T-cell (primary cell): ENCODE data around the gene SLC30A2. TPM values are rescaled to one million over a fixed set of nuclear protein-coding genes. Genes with fewer than 3 reads are reported as not detected.

Source experiments
- ATAC-seq, 4 experiments: fragments of 200-7000 bp in 3 of 4; fragments of 150-1000 bp in 1 of 4; cut with Tn5 transposase; replicated peaks in 1 of 4; 1 replicate in 3 of 4; 2 replicates in 1 of 4; pipeline ENCODE4 v1.10.0; 2021; ENCODE audit warnings: moderate library complexity in 3 of 4, mild to moderate bottlenecking in 2 of 4, moderate number of reproducible peaks in 1 of 4
- CTCF ChIA-PET, 2 donors: fragments of 300-600 bp; sonication (Branson Sonifier 250); formaldehyde crosslinking; loops; one replicate each; lab custom pipeline; 2022; ENCODE audit warnings: antibody characterized with exemption in 2 of 2; lab: Charles Lee
- POLR2A ChIA-PET, 2 donors: fragments of 300-600 bp; sonication (Branson Sonifier 250); formaldehyde crosslinking; loops; one replicate each; lab custom pipeline; 2022; ENCODE audit warnings: antibody characterized with exemption in 2 of 2; lab: Charles Lee
- DNase-seq, 35 experiments: peaks; one replicate each; pipeline versions ENCODE4 v3.0.0 to v3.0.0-alpha.2; 2013 to 2023
- H3K27ac ChIP-seq: one replicate; pipeline ENCODE4 v1.5.1; 2013; ENCODE audit warnings: low read length
- H3K27me3 ChIP-seq, 2 experiments: replicated peaks in 1 of 2; 1 replicate in 1 of 2; 2 replicates in 1 of 2; pipeline versions ENCODE4 v1.6.1 to v1.7.0; 2013; ENCODE audit warnings: low read length in 1 of 2, mixed read lengths in 1 of 2; ENCODE audit not compliant: control insufficient read depth in 2 of 2, insufficient read depth in 2 of 2; ENCODE audit errors: extremely low read depth in 1 of 2
- H3K36me3 ChIP-seq, 2 donors: 1 replicate in 1 of 2; 2 replicates in 1 of 2; pipeline versions ENCODE4 v1.6.1 to v1.7.0; 2013; ENCODE audit warnings: low read length in 1 of 2; ENCODE audit not compliant: control insufficient read depth in 2 of 2, insufficient read depth in 1 of 2; ENCODE audit errors: extremely low read depth in 1 of 2
- H3K4me1 ChIP-seq, 2 experiments: 1 replicate in 1 of 2; 2 replicates in 1 of 2; pipeline versions ENCODE4 v1.6.1 to v1.7.0; 2013; ENCODE audit warnings: low read length in 2 of 2, mixed read lengths in 1 of 2; ENCODE audit not compliant: insufficient read depth in 2 of 2, control insufficient read depth in 1 of 2; ENCODE audit errors: extremely low read depth in 1 of 2
- H3K4me3 ChIP-seq, 2 donors: 1 replicate in 1 of 2; 2 replicates in 1 of 2; pipeline versions ENCODE4 v1.5.1 to v1.7.0; 2013; ENCODE audit warnings: mild to moderate bottlenecking in 2 of 2, low read length in 1 of 2, moderate library complexity in 1 of 2; ENCODE audit not compliant: control insufficient read depth in 1 of 2; ENCODE audit errors: extremely low read depth in 1 of 2
- H3K9me3 ChIP-seq: 2 replicates; pipeline ENCODE4 v1.7.0; 2013
- H3K27ac Mint-ChIP-seq, 2 donors: one replicate each; pipeline ENCODE4 v1.8.0; 2020 to 2021; ENCODE audit warnings: mild to moderate bottlenecking in 2 of 2, mixed read lengths in 2 of 2
- H3K27me3 Mint-ChIP-seq, 2 donors: one replicate each; pipeline ENCODE4 v1.8.0; 2021 to 2022; ENCODE audit warnings: mixed read lengths in 2 of 2
- H3K36me3 Mint-ChIP-seq: one replicate; pipeline ENCODE4 v1.8.0; 2021; ENCODE audit warnings: mixed read lengths
- H3K4me1 Mint-ChIP-seq, 3 donors: one replicate each; pipeline ENCODE4 v1.8.0; 2020 to 2022; ENCODE audit warnings: mixed read lengths in 3 of 3, mild to moderate bottlenecking in 1 of 3
- H3K4me3 Mint-ChIP-seq, 3 donors: one replicate each; pipeline ENCODE4 v1.8.0; 2020 to 2022; ENCODE audit warnings: mild to moderate bottlenecking in 3 of 3, mixed read lengths in 3 of 3, moderate library complexity in 3 of 3
- H3K9me3 Mint-ChIP-seq, 3 donors: one replicate each; pipeline ENCODE4 v1.8.0; 2020 to 2022; ENCODE audit warnings: mixed read lengths in 3 of 3
- WGBS: methylation state at CpG from one replicate; pipeline ENCODE4 v1.1.5; 2013; ENCODE audit warnings: missing lambda C conversion rate; ENCODE audit not compliant: insufficient coverage; 5-methylcytosine and 5-hydroxymethylcytosine counted together
- total RNA-seq, 35 experiments: library from RNA in 6 of 35; stranded (reverse) in 6 of 35; fragments of 120-200 nt in 1 of 35; gene quantifications; one replicate each; pipeline versions ENCODE4 v1.2.1 to v1.2.4 and lab custom pipeline; 2013 to 2026

SLC30A2 gene
- total RNA-seq, 5 donors from 2014 or later (not counting 1 experiment from before 2014, with no cell fraction given): 0.13 to 0.38 (median 0.19) TPM; not detected in 2

DNA sequence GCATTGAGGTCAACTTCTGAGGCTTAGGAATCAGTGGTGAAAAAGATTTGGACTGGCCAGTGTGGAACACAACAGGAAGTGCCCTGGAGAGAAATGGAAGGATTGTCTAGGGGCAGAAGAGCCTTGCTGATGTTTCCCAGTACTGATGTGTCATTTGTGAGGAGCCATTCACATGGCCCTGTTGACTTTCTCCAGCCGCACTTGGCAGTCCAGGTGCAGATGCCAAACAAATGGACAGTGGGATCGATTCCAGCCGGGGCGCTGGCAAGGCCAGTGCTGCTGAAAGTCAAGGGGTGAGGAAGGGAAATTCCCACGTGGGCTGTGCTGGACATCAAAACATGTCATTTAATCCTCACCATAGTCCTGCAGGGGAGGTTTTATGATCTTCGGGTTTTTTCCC lies 26.4 kb upstream of the SLC30A2 start:
- H3K9me3 ChIP-seq: no peaks in the 10 kb centered on the region
- H3K27ac ChIP-seq: no peak overlapping the region
- DNase-seq (no peak), ATAC-seq (no peak)
- peaks cover 0 to 7% of the 10 kb centered on the region in 2 experiments for H3K4me1 ChIP-seq
- no peak overlapping the region for H3K27ac Mint-ChIP-seq
- H3K36me3 ChIP-seq: no peaks in the 10 kb centered on the region
- WGBS: 86% methylated on average over 1 of the region's 6 CpGs
- no peaks in the 10 kb centered on the region for H3K9me3 Mint-ChIP-seq
- H3K36me3 Mint-ChIP-seq: no peaks in the 10 kb centered on the region
- peaks cover 6 to 13% (median 11%) of the 10 kb centered on the region in 3 donors for H3K4me1 Mint-ChIP-seq
- CTCF ChIA-PET: no interaction called here
- peaks cover 0 to 45% of the 10 kb centered on the region in 2 experiments for H3K27me3 ChIP-seq
- peaks cover 25 to 31% of the 10 kb centered on the region in 2 donors for H3K27me3 Mint-ChIP-seq
- POLR2A ChIA-PET: no interaction called here
- H3K4me3 Mint-ChIP-seq: no peak overlapping the region
- no peak overlapping the region for H3K4me3 ChIP-seq

DNA sequence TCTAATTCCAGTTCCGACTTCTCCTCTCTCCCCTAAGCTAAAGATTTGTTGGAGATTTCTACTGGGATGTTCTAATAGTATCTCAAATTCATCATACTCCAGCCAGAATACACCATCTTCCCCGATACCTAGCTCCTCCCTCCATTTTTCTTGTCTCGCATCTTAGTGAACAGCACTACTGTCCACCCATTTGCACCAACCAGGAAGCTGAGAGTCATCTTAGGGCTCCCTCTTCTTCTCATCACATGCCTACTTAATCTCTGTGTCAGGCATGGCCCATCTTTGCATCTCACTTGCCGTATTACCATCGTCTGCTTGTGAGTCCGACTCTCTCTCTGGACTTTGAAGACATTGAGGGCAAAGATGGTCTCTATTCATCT lies 25.0 kb upstream of the SLC30A2 start:
- no peak for DNase-seq
- WGBS: 92% methylated on average over 5 of the region's 6 CpGs
- POLR2A ChIA-PET: no interaction called here
- H3K9me3 Mint-ChIP-seq: no peaks in the 10 kb centered on the region
- no peak overlapping the region for H3K4me3 Mint-ChIP-seq
- Histone ChIP-seq H3K27ac (no peak overlapping the region), H3K4me1 (peaks cover 0 to 6% of the 10 kb centered on the region in 2 experiments), H3K9me3 (no peaks in the 10 kb centered on the region), H3K36me3 (no peaks in the 10 kb centered on the region), H3K4me3 (no peak overlapping the region), H3K27me3 (peaks cover 0 to 51% of the 10 kb centered on the region in 2 experiments)
- CTCF ChIA-PET: no interaction called here
- no peak for ATAC-seq
- peaks cover 25 to 29% of the 10 kb centered on the region in 2 donors for H3K27me3 Mint-ChIP-seq
- no peak overlapping the region for H3K27ac Mint-ChIP-seq
- H3K4me1 Mint-ChIP-seq: peaks cover 6 to 7% (median 7%) of the 10 kb centered on the region in 3 donors
- no peaks in the 10 kb centered on the region for H3K36me3 Mint-ChIP-seq

DNA sequence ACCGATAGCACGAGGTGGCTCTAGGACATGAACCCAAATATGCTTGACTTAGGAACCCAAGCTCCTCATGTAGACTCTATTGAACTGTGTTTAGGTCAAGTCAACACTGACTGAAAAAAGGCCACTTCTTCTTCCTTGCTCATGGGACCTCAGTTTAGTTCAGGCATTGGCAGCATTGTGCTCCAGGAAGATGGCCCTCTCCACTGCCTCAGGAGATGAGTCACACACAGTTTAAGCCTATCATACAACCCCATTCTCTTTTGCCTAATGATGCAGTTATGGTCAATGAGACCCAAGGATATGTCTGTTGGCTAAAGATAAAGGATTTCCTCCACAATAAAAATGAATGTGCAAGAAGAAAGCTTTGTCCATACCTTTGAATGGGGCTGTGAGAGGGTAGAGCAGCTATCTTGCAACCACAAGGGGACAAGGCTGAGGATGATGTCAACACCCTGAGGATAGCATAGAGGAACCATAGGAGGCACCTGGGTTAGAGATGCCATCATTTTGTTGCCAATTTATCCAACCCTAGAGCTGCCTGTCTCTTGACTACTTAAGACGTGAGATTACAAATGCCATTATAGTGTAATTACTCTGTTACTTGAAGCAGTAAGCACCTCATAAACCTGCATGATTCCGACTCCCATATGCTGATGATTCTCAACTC lies 24.5 kb upstream of the SLC30A2 start:
- Histone ChIP-seq H3K9me3 (no peaks in the 10 kb centered on the region), H3K27me3 (peaks cover 0 to 49% of the 10 kb centered on the region in 2 experiments), H3K4me1 (peaks cover 0 to under 1% of the 10 kb centered on the region in 2 experiments), H3K4me3 (no peak overlapping the region), H3K36me3 (no peaks in the 10 kb centered on the region), H3K27ac (no peak overlapping the region)
- POLR2A ChIA-PET: no interaction called here
- Mint-ChIP-seq H3K27me3 (peaks cover 25 to 29% of the 10 kb centered on the region in 2 donors), H3K36me3 (no peaks in the 10 kb centered on the region), H3K27ac (no peak overlapping the region), H3K9me3 (no peaks in the 10 kb centered on the region), H3K4me3 (no peak overlapping the region), H3K4me1 (peaks cover 1 to 2% (median 2%) of the 10 kb centered on the region in 3 donors)
- 92% methylated on average over 2 of the region's 4 CpGs for WGBS
- DNase-seq (no peak), ATAC-seq (no peak)
- CTCF ChIA-PET: no interaction called here

DNA sequence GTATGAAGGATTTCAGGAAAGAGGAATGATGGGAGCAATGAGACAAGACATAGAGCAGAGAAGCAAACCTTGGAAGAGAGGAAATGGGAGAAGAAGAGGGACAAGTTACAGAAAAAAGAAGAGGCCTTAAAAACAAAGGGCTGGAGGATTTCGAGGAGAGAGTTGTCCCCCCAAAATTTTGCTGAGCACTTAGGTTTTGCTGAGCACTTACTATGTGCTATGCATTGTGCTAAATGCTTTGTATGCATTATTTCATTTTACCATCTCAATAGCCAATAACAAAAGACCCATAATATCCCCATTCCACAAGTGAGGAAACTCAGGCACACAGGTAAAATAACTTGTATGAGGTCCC lies 24.0 kb upstream of the SLC30A2 start:
- Mint-ChIP-seq H3K27ac (no peak overlapping the region), H3K36me3 (no peaks in the 10 kb centered on the region), H3K9me3 (no peaks in the 10 kb centered on the region), H3K4me3 (no peak overlapping the region), H3K4me1 (no peaks in the 10 kb centered on the region), H3K27me3 (peaks cover 25 to 29% of the 10 kb centered on the region in 2 donors)
- no peaks in the 10 kb centered on the region for H3K36me3 ChIP-seq
- H3K4me1 ChIP-seq: no peaks in the 10 kb centered on the region
- ChIA-PET CTCF (interaction anchor here in 1 of 2 donors (1.1 kb wide), 1 partner anchor 11 kb away, joined by 4 read pairs; no protein-coding TSS in a partner anchor), POLR2A (no interaction called here)
- H3K9me3 ChIP-seq: no peaks in the 10 kb centered on the region
- peaks cover 0 to 45% of the 10 kb centered on the region in 2 experiments for H3K27me3 ChIP-seq
- no CpG with 5 or more reads among the region's 1 CpG for WGBS
- DNase-seq: no peak
- no peak overlapping the region for H3K27ac ChIP-seq
- ATAC-seq: no peak
- no peak overlapping the region for H3K4me3 ChIP-seq

DNA sequence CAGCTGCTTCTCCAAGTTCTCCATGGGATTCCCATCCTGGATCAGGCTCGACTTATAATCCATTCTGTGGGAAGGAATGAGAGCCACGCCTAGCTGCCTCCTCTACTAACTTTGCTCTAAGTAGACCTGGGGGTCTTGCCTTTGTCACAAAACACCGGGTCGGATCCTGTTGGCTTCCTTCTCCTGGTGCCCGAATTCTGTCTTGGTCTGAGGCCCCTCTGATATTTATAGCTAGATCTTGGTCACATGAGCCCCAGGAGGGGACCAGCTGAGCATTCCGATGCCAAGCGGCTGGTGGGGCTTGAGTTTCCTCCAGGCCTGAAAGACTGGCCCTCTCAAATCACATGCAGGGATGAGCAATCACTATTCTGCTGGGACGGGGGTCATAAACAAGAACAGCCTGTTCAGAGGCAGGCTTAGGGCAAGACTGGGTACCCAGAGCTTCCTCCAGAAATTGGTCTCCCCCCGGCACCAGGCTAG lies 21.6 kb upstream of the SLC30A2 start, which contains the start of gene TRIM63:
TRIM63 (minus strand) TSS at position 199 of the 480 bp plus-strand sequence; CDS start at position 63, 136 bp downstream.
- H3K27me3 Mint-ChIP-seq: peaks cover 16 to 24% of the 10 kb centered on the region in 2 donors
- DNase-seq (no peak), ATAC-seq (no peak)
- ChIA-PET POLR2A (no interaction called here), CTCF (no interaction called here)
- H3K9me3 ChIP-seq: no peaks in the 10 kb centered on the region
- no peak within 1 kb of the TSS for H3K4me3 Mint-ChIP-seq
- H3K36me3 ChIP-seq: no peaks in the 10 kb centered on the region
- H3K4me1 Mint-ChIP-seq: no peaks in the 10 kb centered on the region
- H3K9me3 Mint-ChIP-seq: no peaks in the 10 kb centered on the region
- no peak within 1 kb of the TSS for H3K27ac Mint-ChIP-seq
- H3K4me3 ChIP-seq: no peak within 1 kb of the TSS
- H3K36me3 Mint-ChIP-seq: no peaks in the 10 kb centered on the region
- no peaks in the 10 kb centered on the region for H3K4me1 ChIP-seq
- H3K27ac ChIP-seq: no peak within 1 kb of the TSS
- peaks cover 0 to 40% of the 10 kb centered on the region in 2 experiments for H3K27me3 ChIP-seq
- WGBS: 60% methylated on average over 7 of the region's 9 CpGs

DNA sequence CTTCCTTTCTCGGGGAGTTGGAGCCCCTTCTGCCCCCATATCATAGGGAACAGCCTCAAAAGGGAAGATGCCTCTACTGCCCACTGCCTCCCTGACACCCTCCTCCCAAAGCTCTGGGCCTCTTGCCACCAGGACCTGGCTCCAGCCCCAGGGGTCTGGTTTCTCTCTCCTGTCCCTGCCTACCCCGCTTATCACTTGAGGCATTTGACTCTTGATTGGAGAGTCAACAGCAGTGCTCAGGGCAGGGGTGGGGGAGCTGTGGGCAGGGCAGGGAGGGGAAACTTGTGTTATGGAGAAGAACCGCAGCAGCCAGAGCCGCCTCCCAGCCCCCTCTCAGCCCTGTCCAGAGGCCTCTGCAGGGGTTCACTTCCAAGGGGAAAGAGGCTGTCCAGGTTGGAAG lies 20.9 kb upstream of the SLC30A2 start:
- no peak overlapping the region for H3K27ac ChIP-seq
- no peaks in the 10 kb centered on the region for H3K9me3 ChIP-seq
- ATAC-seq (no peak), DNase-seq (no peak)
- 80% methylated on average over 1 of the region's 4 CpGs for WGBS
- peaks cover 0 to 39% of the 10 kb centered on the region in 2 experiments for H3K27me3 ChIP-seq
- Mint-ChIP-seq H3K36me3 (no peaks in the 10 kb centered on the region), H3K9me3 (no peaks in the 10 kb centered on the region), H3K27me3 (peaks cover 10 to 19% of the 10 kb centered on the region in 2 donors), H3K27ac (no peak overlapping the region), H3K4me3 (no peak overlapping the region), H3K4me1 (no peaks in the 10 kb centered on the region)
- H3K4me1 ChIP-seq: no peaks in the 10 kb centered on the region
- no peak overlapping the region for H3K4me3 ChIP-seq
- ChIA-PET POLR2A (no interaction called here), CTCF (no interaction called here)
- no peaks in the 10 kb centered on the region for H3K36me3 ChIP-seq
